Esophagus squamous epithelium (tissue), 5 donors: ENCODE measurements around the gene SCD5. TPM values are rescaled to one million over a fixed set of nuclear protein-coding genes. Genes with fewer than 3 reads are reported as not detected.

Experiments
- DNase-seq: peaks from one replicate; lab custom pipeline; 2025; lab: John Stamatoyannopoulos, UW
- H3K27ac ChIP-seq, 4 donors: fragments of 200-600 bp; sonication (generic); one replicate each; pipeline ENCODE4 v1.5.1; 2016 to 2019; ENCODE audit warnings: mild to moderate bottlenecking in 1 of 4
- H3K27me3 ChIP-seq, 4 donors: fragments of 200-600 bp; sonication (generic); 1 replicate in 3 of 4; 2 replicates in 1 of 4; pipeline versions ENCODE4 v1.5.1 to v1.6.0; 2017 to 2021; ENCODE audit warnings: antibody characterized with exemption in 1 of 4
- H3K36me3 ChIP-seq, 3 donors: fragments of 200-600 bp; sonication (generic); one replicate each; pipeline ENCODE4 v1.5.1; 2016 to 2019
- H3K4me1 ChIP-seq, 3 donors: fragments of 200-600 bp; sonication (generic); one replicate each; pipeline ENCODE4 v1.5.1; 2017 to 2019
- H3K4me3 ChIP-seq, 4 donors: fragments of 200-600 bp; sonication (generic); 1 replicate in 3 of 4; 2 replicates in 1 of 4; pipeline ENCODE4 v1.5.1; 2016 to 2019; ENCODE audit warnings: mild to moderate bottlenecking in 2 of 4, moderate library complexity in 1 of 4
- H3K9me3 ChIP-seq, 3 donors: fragments of 200-600 bp; sonication (generic); one replicate each; pipeline ENCODE4 v1.5.1; 2016 to 2019
- POLR2A ChIP-seq, 4 donors: fragments of 450-650 bp; IDR thresholded peaks; one replicate each; pipeline ENCODE4 v1.6.1; 2017; ENCODE audit warnings: antibody characterized with exemption in 4 of 4, mild to moderate bottlenecking in 4 of 4, moderate library complexity in 3 of 4
- WGBS, 2 donors: methylation state at CpG; one replicate each; pipeline ENCODE4 v1.1.5; 2018; 5-methylcytosine and 5-hydroxymethylcytosine counted together
- intact Hi-C: fragments of 100-400 bp; cut with DNase I; formaldehyde crosslinking; loops from one replicate; pipeline ENCODE4 v1.15.0; 2022
- total RNA-seq, 4 donors: library from RNA; depleted of rRNA; stranded (reverse); fragments of >200 nt; gene quantifications; one replicate each; pipeline ENCODE4 v1.1.0, GENCODE V29; 2016
- TF ChIP-seq, protein P1 (sequence below), 6 experiments: fragments of 450-650 bp in 4 of 6; fragments of 200-600 bp in 2 of 6; sonication (generic) in 2 of 6; IDR thresholded peaks; one replicate each; pipeline ENCODE4 v1.5.1; 2016 to 2019; ENCODE audit warnings: antibody characterized with exemption in 6 of 6, mild to moderate bottlenecking in 4 of 6, moderate library complexity in 4 of 6
- donor health status: DM: yes; HTN: yes; CAD: no.

The SCD5 gene
- total RNA-seq, 4 donors from 2014 or later: 1.2 to 6.3 (median 4.3) TPM

DNA sequence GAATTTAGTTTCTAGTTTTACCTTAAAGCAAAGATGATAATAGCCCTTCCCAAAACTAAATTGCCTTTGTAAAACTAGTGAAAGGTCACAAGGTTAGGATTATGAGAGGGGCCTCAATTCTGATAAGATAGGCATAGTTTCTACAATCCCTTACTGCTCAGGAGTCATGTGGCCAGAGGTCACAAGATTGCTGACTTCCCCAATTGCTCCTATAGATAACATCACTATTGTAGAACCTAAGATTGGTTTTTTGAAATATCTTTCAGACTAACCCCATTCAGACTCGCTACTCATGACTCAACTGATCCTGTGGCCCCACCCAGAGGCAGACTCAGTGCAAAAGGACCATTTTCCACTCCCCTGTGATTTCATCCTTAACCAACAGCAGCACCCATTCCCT, 70.3 kb downstream of the SCD5 start:
- Histone ChIP-seq H3K9me3 (no peaks in the 10 kb centered on the region), H3K27me3 (no peaks in the 10 kb centered on the region), H3K36me3 (no peaks in the 10 kb centered on the region), H3K4me1 (peaks cover 0 to 9% (median 7%) of the 10 kb centered on the region in 3 donors), H3K4me3 (no peak overlapping the region), H3K27ac (no peak overlapping the region)
- intact Hi-C loops: no loop called here
- WGBS, 2 donors: 50 to 75% methylated on average over 1 of the region's 1 CpG
- no peak for DNase-seq
- TF ChIP-seq POLR2A (IDR thresholded peaks at IDR 0.05): no peak
- TF ChIP-seq, protein P1, sequence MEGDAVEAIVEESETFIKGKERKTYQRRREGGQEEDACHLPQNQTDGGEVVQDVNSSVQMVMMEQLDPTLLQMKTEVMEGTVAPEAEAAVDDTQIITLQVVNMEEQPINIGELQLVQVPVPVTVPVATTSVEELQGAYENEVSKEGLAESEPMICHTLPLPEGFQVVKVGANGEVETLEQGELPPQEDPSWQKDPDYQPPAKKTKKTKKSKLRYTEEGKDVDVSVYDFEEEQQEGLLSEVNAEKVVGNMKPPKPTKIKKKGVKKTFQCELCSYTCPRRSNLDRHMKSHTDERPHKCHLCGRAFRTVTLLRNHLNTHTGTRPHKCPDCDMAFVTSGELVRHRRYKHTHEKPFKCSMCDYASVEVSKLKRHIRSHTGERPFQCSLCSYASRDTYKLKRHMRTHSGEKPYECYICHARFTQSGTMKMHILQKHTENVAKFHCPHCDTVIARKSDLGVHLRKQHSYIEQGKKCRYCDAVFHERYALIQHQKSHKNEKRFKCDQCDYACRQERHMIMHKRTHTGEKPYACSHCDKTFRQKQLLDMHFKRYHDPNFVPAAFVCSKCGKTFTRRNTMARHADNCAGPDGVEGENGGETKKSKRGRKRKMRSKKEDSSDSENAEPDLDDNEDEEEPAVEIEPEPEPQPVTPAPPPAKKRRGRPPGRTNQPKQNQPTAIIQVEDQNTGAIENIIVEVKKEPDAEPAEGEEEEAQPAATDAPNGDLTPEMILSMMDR (IDR thresholded peaks at IDR 0.05): no peak

DNA sequence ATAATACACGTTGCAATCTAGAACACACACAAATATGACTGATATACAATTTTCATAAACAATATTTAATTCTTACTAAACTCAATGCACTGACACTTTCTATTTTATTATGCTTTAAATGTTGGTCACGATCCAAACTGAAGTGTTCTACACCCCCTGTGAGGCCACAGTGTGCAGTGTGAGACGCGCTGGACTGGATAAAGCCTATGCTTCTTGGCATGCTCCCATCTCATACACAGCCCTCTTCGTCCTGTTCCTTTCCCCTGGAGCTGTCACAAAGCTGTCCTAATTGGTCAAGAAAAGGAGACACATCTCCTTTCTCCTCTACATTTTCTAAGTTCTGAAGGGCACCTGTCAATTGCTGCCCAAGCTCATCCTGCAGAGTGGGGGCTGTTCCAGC, 72.0 kb downstream of the SCD5 start:
- WGBS, 2 donors: 75 to 79% methylated on average over 5 of the region's 5 CpGs

DNA sequence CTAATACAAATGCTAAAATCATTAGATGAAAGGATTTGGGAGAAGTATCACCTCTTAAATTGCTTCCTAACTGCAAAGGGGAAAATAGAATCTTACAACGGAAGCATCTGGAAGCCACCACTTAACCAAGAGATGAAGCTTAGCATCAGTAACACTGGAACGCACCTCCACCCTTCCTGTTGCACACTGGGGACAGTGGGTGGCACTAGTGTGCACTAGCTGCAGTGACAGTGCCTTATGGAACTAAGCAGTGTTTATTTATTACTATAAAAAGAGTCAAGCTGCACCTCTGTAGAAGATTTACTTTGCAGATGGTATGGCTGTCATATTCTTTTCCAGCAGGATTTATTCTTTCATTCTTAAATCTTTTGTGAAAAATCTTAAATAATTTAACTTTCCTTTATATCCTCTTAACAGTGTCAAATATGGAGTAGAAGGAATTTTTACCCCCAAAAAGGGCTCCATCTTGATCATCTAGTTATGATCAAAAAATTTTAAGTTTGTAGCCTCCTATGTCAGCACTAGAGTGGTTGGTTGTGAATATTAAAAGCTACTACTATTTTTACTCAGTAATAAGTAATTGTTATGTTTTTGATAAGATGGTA, 76.7 kb downstream of the SCD5 start:
- no peak for DNase-seq
- Histone ChIP-seq H3K4me3 (no peak overlapping the region), H3K4me1 (no peaks in the 10 kb centered on the region), H3K36me3 (no peaks in the 10 kb centered on the region), H3K27ac (no peak overlapping the region), H3K27me3 (no peaks in the 10 kb centered on the region), H3K9me3 (no peaks in the 10 kb centered on the region)
- WGBS, 2 donors: 37 to 41% methylated on average over 2 of the region's 2 CpGs
- intact Hi-C loops: no loop called here
- no peak for TF ChIP-seq POLR2A (IDR thresholded peaks at IDR 0.05)
- TF ChIP-seq, protein P1 (IDR thresholded peaks at IDR 0.05): peak in 3 of 6 experiments; percentile 26 to 40 (median 31)

More for the DNA sequence above, 72.0 kb downstream of the SCD5 start:
- H3K27ac ChIP-seq: no peak overlapping the region
- intact Hi-C loops: no loop called here
- H3K4me1 ChIP-seq: peaks cover 0 to 6% (median 6%) of the 10 kb centered on the region in 3 donors
- H3K27me3 ChIP-seq: no peaks in the 10 kb centered on the region
- TF ChIP-seq POLR2A (IDR thresholded peaks at IDR 0.05): no peak
- no peaks in the 10 kb centered on the region for H3K9me3 ChIP-seq
- no peak for DNase-seq
- no peak overlapping the region for H3K4me3 ChIP-seq
- no peaks in the 10 kb centered on the region for H3K36me3 ChIP-seq

DNA sequence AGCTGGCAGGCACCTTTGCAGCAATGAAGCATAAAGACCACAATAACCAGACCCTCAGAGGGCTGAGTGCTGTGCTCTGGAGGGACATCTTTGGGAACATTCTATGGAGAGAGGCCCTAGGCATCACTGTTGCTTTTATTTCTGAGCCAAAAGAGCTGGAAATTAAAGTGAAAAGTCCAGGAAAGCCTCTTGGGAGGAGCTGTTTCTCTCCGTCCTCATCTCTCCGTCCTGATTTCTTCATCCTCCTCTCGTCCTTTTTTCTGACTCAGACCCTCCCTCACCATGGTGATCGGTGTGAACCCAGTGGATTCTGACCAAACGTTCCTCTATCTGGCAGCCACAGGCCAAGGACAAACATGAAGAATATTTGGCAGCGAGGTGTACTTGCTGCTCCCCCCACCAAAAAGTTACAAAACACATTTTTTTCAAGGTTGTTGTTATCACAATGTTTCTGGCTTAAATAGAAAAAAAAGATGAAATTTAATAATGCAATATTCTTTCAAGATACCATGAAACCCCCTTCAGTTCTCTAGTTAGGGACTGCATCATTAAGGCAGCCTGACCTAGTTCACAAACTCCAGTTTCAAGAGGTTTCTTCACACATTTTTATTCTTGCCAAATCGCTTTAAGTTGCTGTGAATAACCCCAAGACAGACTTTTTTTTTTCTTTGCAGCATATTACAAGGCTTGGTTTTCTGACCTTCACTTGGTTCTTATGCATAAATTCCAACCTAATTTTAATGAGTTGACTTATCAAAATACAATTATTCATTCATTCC, 80.2 kb downstream of the SCD5 start:
- no peak overlapping the region for H3K4me3 ChIP-seq
- no peak for TF ChIP-seq POLR2A (IDR thresholded peaks at IDR 0.05)
- TF ChIP-seq, protein P1 (IDR thresholded peaks at IDR 0.05): no peak
- no peak for DNase-seq
- 58 to 59% methylated on average over 7 of the region's 7 CpGs for WGBS, 2 donors
- H3K27ac ChIP-seq: peak overlapping the region in 2 of 4 donors; percentile 3 to 17
- H3K27me3 ChIP-seq: no peaks in the 10 kb centered on the region
- intact Hi-C loops: no loop called here
- no peaks in the 10 kb centered on the region for H3K36me3 ChIP-seq
- H3K9me3 ChIP-seq: no peaks in the 10 kb centered on the region
- peaks cover 0 to 13% (median 0%) of the 10 kb centered on the region in 3 donors for H3K4me1 ChIP-seq

DNA sequence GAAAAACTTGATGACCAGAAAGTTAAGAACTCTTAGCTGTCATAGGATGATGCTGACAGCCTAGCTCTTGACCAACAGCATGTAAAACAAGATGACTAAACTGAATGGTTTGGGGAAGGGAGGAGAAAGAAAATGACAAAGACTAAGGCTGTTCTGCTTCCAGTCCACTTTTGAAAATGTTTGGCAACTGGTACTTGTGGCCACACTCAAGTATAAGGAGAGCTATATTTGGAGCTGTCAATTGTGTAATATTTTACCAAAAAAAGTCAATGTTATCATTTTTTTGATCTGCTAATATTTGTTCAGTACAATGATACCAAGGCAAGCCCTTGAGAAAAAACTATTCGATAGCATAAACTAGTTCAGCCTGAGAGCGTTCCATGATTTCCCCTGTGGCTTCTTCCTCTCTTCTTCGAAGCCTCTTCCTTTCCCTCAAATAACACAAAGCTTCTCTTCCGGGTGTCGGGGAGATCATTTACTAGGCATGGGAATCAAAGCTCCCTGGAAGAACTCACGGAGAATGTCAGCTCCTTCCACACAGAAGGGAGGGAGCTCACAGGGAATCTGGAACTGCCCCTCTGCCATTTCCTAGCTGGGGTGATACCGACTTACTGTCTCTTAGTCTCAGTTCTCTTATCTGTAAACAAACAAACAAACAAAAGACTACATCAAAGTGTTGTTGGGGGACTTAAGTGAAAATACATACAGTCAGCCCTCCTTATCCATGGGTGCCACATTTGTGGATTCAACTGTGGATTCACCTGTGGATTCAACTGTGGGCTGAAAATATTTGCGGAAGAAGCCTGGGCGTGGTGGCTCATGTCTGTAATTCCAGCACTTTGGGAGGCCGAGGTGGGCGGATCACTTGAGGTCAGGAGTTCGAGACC, 82.6 kb downstream of the SCD5 start:
- H3K4me1 ChIP-seq: peaks cover 0 to 19% (median 0%) of the 10 kb centered on the region in 3 donors
- H3K36me3 ChIP-seq: no peaks in the 10 kb centered on the region
- 65 to 75% methylated on average over 12 of the region's 12 CpGs for WGBS, 2 donors
- no peak for DNase-seq
- H3K27me3 ChIP-seq: no peaks in the 10 kb centered on the region
- no peak for TF ChIP-seq POLR2A (IDR thresholded peaks at IDR 0.05)
- TF ChIP-seq, protein P1 (IDR thresholded peaks at IDR 0.05): no peak
- H3K27ac ChIP-seq: peak overlapping the region in 2 of 4 donors; percentile 54 to 58
- H3K9me3 ChIP-seq: no peaks in the 10 kb centered on the region
- no peak overlapping the region for H3K4me3 ChIP-seq
- intact Hi-C loops: no loop called here
